Activated T-cell treated with anti-CD3 and anti-CD28 coated beads, Interleukin-2, amount 50 U/mL, for 1 hour (primary cell): ENCODE data around the gene HES4.
"Not testable (repeated sequence)": the region's sequence is repeated elsewhere in the genome, so short reads cannot be mapped to it uniquely, and the experiment has no call there.

Experiments used
- DNase-seq: peaks from one replicate; pipeline ENCODE4 v3.0.0-alpha.2; 2020

Gene HES4

DNA sequence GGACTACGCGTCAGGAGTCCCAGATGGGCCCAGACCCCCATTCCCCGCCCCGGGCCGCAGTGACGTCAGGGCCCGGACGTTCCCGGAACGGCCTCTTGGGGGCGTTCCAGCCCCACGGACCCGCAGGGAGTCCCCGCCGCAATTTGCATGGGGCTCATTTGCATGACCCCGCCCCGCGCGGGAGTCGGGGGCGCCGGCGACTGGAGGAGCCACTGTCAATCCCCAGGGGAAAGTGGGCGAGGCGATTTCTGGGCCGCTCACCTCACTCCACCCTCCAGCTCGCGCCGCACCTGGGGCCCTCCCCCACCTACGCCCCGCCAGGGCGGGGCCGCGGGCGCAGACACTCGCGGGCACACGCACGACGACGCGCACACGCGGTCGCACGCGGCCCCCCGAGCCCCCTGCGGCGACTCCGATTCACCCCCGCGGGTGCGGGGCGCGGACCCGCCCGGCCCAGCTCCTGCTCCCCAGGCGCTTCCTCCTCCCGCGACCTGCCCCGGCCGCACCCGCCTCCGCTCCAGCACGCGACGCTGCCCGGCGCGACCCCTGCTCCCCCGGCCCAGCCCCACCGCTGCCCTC, 33.2 kb upstream of the HES4 start:
- DNase-seq, result peak; percentile 88

DNA sequence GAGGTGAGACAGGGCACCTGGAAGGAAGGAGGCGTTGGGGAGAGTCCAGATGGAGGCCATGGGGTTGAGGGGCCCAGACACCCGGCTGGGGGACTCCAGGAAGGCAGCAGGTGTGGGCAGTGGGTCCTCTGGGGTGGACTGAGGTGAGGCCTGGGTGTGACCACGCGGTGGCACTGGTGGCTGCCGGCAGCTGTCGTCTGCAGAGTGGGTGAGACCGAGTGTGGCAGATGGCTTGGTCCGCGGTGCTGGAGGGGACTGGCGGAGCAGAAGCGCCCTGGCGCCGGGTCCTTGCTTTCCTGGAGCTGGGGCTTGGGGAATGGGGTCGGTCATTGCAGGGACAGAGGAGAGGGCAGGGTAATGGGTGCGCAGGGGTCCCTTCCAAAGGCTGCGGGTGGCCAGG, 32.5 kb upstream of the HES4 start:
- DNase-seq, result no peak

DNA sequence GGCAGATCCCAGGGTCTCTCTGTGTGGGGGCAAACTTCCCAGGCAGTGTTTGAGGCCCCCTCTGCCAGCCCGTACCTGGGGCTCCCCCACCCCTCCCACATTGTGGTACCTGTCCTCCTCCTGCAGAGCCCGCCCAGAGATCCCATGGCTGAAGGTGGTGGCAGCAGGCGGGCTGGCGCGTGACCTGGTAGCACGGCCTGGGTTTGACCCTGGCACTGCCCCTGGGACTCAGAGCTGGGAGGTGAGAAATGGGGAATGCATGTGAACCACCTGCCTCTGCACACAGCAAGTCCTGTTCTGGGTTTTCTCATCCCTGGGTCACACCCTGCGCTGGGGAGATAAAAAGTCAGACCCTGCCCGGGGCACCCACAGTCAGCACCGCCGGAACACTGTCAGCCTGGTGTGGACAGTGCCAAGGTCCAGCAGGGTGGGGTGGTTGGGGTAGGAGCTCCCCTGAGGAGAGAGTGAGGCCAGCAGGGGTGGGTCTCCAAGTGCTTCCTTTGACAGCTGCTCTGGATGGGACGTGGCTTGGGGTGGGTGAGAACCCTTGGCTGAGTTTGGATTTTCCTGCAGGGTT, 31.9 kb upstream of the HES4 start:
- DNase-seq, result no peak

DNA sequence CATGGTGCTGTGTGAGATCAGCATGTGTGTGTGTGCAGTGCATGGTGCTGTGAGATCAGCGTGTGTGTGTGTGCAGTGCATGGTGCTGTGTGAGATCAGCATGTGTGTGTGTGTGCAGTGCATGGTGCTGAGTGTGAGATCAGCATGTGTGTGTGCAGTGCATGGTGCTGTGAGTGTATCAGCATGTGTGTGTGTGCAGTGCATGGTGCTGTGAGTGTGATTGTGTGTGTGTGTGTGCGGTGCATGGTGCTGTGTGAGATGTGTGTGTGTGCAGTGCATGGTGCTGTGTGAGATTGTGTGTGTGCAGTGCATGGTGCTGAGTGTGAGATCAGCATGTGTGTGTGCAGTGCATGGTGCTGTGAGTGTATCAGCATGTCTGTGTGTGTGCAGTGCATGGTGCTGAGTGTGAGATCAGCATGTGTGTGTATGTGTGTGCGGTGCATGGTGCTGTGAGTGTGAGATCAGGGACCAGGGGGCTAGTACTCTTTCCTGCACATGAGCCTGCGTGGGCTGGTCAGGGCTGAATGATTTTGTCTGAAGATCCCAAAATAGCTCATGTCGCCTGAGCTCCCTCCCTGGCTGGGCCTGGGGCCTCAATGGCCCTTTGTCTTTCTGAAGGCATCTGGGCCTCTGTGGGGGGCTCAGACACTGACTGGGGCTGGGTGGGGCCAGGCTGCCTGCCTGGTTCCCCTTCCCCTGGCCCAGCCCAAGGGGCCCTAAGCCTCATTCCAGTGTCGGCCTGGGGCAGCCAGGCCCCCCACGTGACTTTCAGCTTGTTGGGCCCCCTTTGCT, 31.2 kb upstream of the HES4 start:
- not testable (repeated sequence) for DNase-seq

DNA sequence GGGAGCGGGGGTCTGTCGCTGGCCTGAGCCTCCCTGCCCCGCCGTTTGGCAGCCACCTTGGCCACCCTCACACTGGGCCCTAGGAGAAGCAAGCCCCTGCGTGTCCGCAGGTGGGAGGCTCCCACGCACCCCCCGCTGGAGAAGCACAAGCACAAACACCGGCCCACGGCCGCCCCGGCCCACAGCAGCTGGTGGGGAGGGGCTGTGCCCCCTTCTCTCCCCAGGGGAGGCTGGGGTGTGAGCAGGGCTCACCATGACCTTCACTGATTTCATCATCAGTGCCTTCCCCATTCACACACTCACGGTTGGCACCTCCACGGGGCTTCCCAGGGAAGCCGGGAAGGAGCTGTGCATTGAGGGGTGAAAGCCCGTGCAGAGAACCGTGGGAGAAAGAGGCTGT, 27.9 kb upstream of the HES4 start:
- no peak for DNase-seq

DNA sequence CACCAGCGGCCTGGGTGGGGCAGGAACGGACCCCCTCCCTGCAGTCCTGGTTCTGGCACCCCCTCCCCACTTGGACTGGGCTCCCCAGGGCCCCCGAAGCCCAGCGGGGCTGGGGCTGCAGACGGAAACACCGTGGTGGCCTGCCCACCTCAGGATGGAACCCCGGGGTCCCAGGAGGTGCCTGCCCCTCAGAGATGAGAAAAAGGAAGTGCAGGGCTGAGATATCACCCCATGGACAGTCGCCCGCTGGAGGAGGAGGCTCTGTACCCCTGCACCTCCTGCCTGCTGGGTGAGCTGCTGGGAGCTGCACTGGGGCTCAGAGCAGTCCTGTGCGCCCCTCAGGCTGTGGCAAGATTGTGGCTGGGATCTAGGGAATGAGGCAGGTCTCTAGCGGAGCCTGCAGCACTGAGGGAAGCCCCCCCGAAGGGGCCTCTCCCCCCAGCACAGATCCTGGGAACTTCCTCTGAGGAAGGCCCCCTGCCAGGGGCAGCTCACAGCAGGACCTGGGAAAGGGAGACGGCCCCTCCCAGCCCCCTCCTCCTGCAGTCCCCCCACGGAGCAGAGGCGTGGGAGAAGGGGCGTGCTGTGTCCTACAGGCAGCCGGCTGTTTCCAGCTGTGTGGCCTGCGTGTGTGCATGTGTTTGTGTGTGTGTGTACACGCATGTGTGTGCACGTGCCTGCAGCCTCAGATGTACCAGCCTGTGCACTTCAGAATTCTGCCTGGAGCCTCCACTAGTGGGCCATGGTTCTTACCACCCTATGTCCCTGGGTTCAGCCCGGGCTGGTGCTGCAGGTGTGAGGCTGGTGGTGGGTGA, 26.9 kb upstream of the HES4 start:
- DNase-seq, result no peak

DNA sequence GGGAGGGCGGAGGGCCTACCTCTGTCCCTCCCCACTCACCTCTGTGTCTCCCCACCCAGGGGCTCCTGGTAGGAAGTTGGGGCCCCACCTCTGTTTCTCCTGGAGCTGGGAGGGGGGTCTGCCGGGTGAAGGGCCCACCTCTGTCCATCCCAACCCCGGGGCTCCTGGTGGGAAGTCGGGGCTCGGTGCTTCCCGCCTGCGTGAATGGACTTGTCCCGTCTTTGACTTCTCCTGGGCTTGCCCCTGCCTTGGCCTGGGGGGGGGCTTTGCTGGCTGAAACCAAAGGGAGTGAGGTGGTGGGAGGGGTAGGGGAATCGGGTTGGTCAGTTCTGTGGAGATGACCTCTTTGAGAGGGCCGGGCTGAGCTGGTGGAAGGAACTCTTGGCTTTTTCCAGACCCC, 25.8 kb upstream of the HES4 start:
- no peak for DNase-seq

DNA sequence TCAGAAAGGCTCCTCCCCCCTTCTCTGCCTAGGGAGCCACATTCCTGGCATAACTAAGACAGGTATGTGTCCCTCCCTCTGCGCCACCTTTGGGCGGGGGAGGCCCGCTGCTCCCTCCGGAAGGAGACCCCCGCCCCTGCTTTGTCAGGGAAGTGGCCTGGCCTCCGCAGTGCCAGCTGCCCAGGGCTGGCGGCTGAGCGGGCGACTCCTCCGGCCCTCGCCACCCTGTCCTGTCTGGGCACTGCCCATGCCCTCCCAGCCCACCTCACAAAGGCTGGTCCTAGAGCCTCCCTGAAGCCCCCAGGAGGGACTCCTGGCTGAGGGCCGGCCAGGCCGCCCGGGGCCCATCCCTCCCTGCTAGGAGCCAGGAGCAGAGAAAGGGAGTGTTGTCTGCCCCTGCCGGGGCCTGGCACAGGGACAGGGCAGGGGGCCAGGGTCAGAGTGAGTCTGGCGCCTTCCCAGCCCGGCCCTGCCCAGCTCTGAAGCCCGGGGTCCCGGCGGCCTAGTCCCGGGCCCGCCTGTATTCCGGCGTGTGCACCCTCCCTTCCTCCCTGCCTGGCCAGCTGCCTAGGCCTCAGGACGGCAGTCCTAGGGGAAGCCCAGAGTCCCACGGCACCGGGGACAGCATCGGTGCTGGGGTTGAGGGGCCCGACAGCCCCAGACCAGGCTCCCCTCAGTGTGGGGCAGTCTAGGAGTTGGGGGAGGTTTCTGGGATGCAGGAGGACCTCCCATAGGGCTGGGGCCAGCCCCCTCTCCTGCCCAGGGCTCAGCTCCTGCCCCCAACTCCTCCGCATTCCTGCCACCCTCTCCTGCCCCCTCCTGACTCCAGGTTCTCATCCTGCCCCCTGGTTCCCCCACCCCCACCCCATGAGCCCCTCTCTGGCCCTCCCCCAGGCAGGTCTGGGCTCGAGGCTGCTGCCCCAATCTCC, 25.1 kb upstream of the HES4 start:
- no peak for DNase-seq

DNA sequence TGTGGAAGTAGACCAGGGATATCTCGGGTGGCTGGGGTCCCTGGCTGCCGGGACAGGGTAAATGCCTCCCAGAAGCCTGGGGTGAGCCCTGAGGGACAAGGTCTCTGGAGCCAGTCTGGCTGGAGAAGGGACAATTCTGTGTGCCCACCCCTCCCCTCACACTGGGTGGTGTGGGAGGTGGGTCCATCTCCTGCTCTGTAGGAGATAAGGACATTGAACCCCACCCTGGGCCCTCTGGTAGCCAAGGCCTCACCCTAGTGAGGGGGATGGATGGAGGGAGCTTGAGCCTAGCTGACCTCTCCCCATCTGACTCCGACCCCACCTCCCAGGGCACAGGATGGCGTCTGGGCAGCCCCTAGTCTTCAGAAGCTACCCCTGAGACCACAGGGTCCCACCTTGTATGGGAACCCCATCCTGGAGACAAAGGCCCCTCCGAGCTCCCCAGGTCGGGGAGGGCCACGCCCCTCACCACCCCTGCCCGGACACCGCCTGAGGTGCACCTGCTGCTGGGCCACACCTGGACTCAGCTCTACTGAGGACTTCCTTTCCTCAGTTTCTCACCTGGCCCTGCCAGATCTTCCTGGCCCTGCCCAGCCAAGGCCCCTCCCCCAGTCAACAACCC, 24.4 kb upstream of the HES4 start:
- no peak for DNase-seq

DNA sequence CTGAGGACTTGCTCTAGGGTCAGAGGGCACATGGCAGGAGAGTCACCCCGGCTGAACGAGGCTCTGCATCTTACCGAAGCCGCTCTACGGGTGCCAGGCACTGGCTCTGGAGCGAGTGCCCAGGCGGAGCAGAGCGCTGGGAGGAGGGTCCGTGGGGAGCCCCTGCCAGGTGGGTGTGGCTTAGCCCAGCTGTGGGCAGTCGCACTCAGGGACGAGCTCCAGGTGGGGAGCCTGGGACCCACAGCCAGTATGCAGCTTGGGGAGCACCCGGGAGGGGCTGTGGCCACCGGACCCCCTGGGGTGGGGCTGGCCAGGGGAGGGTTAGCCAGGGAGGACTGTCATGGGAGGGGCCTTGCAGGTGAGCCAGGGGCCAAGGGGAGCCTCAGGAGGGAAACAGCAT, 23.8 kb upstream of the HES4 start:
- no peak for DNase-seq

DNA sequence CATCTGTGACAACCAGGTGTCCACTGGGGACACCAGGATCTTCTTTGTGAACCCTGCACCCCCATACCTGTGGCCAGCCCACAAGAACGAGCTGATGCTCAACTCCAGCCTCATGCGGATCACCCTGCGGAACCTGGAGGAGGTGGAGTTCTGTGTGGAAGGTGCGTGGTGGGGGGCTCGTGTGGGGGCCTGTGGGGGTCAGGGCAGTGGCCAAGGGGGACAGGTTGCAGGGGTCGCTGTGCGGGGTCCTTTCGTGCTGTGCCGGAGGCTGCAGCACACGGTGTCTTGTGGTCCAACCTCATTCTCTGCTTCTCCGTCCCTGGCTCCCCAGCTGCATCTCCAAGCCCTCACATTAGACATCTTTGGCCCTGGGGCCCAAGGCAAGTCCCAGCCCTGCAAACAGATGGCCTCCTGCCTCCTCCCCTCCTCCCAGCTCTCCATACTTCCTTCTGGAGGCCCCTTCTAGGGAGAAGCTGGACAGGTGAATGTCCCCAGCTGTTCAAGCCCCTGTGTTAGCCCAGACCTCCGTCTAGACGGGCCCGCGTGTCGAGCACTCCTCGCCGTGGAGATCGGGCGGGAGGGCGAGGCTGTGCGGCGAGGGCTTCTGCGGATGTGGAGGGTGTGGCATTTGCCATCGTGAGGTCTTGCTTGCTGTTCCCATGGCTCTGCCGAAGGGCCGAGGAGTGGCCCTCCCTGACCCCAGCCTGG, 22.6 kb upstream of the HES4 start:
- DNase-seq, result no peak

DNA sequence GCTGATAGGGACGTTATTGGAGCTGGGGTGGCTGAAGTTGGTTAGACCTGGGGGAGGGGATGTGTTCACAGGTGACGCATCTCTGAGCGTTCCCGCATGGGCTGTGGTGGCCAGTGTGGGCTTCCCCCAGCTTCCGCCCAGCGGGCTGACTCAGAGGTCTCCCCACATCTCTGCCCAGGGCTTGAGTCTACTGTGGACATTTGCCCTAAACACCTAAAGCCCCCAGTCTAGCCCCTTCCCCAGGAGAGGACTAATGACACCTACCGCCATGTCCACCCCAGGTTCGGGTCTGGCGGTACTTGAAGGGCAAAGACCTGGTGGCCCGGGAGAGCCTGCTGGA, 22.0 kb upstream of the HES4 start:
- DNase-seq, result no peak

DNA sequence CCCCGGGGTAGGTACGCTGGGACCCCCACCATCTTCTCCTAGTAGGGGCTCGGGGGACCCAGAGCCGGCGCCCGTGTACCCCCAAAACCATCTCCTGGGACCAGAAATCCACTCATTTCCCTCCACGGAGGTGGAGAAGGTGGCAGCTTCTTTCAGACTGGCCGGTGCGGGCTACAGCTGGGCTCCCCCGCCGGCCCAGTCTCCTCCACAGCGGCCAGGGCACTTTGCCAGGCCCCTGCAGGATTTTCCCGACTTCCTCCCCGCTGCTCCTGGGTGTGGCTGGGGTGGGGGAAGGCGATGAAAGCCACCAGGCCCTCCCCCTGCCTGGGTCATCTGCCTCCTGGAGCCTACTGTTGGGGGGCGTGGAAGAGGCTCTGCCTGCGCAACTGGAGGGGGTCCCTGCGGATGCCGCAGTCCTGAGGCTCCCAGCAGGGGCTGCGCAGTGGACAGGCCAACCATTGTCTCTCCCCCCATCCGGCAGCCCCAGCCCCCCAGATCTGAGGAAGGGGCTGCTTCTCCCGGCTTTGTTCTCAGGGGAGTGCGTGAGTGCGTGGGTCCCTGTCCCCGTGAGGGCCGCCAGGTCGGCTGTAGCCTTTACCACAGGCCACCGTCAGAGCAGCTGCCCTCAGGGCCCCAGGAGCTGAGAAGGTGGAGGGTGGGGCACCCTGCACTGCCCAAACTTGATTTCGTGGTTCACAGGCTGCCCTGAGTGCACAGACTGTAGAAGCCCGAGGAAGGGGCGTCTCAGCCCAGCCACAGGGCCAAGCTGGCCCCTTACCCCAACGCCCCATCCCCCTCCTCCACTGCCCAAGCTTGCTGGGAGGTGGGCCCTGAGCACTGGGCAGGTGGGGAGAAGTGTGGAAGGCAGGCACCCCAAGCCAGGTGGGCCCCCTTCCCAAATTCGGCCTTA, 21.4 kb upstream of the HES4 start:
- DNase-seq, result no peak

DNA sequence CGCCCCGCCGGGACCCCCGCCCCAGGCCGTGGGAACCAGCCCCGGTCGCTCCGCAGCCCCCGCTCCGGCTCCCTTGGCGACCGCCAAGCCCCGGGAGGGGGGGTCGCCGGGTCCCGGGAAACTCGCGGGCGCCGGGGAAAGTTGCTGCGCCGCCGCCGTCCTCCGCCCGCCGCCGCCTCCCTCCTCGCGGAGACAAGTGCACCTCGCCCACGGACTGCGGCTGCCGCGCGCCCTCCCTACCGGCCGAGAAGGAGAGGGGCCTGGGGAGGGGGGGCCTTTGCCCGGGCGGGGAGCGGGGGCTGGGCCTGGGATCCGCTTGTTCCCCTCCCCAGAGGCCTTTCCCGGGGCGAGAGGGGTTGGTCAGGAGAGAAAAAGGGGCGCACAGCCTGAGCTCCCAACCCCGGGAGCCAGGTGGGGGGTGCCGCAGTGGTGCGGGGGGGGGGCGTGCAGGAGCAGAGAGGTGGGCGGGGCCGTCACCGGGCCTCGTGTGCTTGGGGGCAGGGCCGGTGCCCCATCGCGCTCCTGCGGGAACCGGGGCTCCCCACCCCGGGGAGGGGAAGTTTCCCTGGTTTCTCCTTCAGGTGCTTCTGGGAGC, 20.6 kb upstream of the HES4 start:
- DNase-seq, result peak; percentile 60

DNA sequence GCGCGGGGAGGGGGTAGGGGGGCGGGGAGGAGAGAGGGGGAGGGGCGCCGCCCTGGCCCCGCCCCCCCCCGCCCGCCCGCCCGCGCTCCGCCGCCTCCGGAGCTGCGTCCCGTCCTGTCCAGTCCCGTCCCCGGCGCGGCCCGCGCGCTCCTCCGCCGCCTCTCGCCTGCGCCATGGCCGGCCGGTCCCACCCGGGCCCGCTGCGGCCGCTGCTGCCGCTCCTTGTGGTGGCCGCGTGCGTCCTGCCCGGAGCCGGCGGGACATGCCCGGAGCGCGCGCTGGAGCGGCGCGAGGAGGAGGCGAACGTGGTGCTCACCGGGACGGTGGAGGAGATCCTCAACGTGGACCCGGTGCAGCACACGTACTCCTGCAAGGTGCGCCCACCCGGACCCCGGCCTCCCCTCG, 20.1 kb upstream of the HES4 start, which contains the start of gene AGRN:
Gene AGRN (plus strand): TSS at position 121 of the 405 bp plus-strand sequence. CDS start 53 bp downstream, at position 174.
- DNase-seq, result peak; percentile 68

DNA sequence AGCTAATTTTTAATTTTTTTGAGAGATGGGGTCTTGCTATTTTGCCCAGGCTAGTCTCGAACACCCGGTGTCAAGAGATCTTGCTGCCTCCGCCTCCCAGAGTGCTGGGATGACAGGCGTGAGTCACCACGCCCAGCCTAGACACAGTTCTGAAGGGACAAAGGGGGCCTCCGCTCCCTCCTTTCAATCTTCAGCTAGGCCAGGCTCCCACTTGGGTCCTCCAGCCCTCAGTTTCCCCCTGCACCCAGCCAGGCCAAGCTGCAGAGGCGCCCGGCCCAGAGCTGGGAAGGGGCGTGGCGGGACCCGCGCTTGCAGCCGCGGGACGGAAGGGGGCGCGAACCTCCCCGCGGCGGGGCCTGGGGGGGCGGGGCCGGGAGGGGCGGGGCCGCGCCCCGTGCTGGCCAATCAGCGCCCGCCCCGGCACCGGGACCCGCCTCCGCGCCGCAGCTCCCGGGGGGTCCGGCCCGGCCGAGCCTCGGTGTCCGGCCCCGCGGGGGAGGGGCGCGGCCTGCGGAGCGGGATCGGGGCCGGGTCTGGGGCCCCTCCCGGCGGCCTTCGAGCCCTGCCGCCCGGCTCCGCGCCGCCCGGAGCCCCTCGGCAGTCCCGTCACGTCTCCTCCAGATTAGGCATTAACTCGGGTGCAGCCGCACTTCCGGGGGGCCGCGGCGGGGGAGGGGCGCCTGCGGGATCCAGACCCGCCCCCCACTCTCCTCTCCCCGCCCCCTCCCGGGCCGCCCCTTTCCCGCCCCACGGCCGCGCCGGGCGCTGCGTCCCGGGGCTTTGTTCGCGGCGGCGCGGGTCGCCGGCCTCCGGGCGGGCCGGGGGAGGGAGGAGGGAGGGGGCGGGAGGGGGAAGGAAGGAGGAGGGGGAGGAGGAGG, 19.5 kb upstream of the HES4 start:
- peak; percentile 85 for DNase-seq

DNA sequence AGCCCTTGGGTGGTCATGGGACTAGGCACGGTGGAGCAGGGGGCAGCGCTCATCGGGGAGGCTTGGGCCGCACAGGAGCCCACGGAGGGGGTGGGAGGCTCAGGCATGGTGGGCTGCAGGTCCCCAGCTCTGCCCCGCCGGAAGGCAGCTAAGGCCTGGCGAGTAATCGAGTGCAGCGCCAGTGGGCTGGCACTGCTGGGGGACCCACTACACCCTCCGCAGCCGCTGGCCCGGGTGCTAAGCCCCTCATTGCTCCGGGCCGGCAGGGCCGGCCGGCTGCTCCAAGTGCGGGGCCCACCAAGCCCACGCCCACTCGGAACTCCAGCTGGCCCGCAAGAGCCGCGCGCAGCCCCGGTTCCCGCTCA, 18.4 kb upstream of the HES4 start:
- DNase-seq, result not testable (repeated sequence)

DNA sequence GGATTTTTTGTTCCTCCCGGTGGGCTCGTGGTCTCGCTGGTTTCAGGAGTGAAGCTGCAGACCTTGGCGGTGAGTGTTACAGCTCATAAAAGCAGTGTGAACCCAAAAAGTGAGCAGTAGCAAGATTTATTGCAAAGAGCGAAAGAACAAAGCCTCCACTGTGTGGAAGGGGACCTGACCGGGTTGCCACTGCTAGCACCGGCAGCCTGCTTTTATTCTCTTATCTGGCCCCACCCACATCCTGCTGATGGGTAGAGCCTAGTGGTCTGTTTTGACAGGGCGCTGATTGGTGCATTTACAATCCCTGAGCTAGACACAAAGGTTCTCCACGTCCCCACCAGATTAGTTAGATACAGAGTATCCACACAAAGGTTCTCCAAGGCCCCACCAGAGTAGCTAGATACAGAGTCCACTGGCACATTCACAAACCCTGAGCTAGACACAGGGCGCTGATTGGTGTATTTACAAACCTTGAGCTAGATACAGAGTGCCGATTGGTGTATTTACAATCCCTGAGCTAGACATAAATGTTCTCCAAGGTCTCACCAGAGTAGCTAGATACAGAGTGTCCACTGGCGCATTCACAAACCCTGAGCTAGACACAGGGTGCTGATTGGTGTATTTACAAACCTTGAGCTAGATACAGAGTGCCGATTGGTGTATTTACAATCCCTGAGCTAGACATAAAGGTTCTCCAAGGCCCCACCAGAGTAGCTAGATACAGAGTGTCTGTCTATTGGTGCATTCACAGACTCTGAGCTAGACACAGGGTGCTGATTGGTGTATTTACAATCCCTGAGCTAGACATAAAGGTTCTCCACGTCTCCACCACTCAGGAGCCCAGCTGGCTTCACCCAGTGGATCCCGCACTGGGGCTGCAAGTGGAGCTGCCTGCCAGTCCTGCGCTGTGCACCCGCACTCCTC, 17.8 kb upstream of the HES4 start:
- not testable (repeated sequence) for DNase-seq
